H1 (cell line): ENCODE data around the gene FAM50B. TPM values are rescaled to one million over a fixed set of nuclear protein-coding genes. Genes with fewer than 3 reads are reported as not detected.

Experiments
- CTCF ChIA-PET: fragments of 300-600 bp; sonication (Branson Sonifier 250); formaldehyde crosslinking; loops from one replicate; lab custom pipeline; 2021; ENCODE audit not compliant: partially characterized antibody; lab: Charles Lee
- POLR2A ChIA-PET: fragments of 300-600 bp; sonication (Branson Sonifier 250); formaldehyde crosslinking; loops from one replicate; lab custom pipeline; 2021; ENCODE audit warnings: inconsistent platforms; ENCODE audit not compliant: partially characterized antibody; lab: Charles Lee
- DNase-seq, 2 experiments: peaks; one replicate each; pipeline versions ENCODE4 v3.0.0 to v3.0.0-alpha.2; 2010 to 2022; ENCODE audit warnings: low spot score in 2 of 2, low read depth in 1 of 2, mixed read lengths in 1 of 2
- FAIRE-seq: peaks from 2 replicates; lab custom pipeline; 2011; peaks lifted over from hg19 to GRCh38; lab: Jason Lieb, UNC
- H2AFZ ChIP-seq: 2 replicates; pipeline ENCODE4 v1.8.1; 2012; ENCODE audit warnings: low read length, inconsistent platforms
- H2AK5ac ChIP-seq: 2 replicates; pipeline ENCODE4 v1.6.1; 2013; ENCODE audit warnings: low read depth, low read length
- H2BK120ac ChIP-seq: replicated peaks from 2 replicates; pipeline ENCODE3; 2013; ENCODE audit warnings: low read depth, low read length, inconsistent platforms
- H2BK12ac ChIP-seq: 2 replicates; pipeline ENCODE4 v1.6.1; 2013; ENCODE audit warnings: low read depth, low read length
- H2BK15ac ChIP-seq: 2 replicates; pipeline ENCODE4 v1.6.1; 2013; ENCODE audit warnings: low read length
- H2BK20ac ChIP-seq: 2 replicates; pipeline ENCODE4 v1.6.1; 2013; ENCODE audit warnings: low read length
- H2BK5ac ChIP-seq: 2 replicates; pipeline ENCODE4 v1.6.1; 2013; ENCODE audit warnings: low read depth, low read length
- H3K14ac ChIP-seq: 2 replicates; pipeline ENCODE4 v1.6.1; 2013; ENCODE audit warnings: inconsistent platforms; ENCODE audit not compliant: insufficient read length
- H3K18ac ChIP-seq: 2 replicates; pipeline ENCODE4 v1.6.1; 2013; ENCODE audit warnings: low read length; ENCODE audit errors: extremely low read depth
- H3K23ac ChIP-seq: 2 replicates; pipeline ENCODE4 v1.6.1; 2013; ENCODE audit warnings: inconsistent platforms; ENCODE audit not compliant: insufficient read length
- H3K23me2 ChIP-seq: 2 replicates; pipeline ENCODE4 v1.6.1; 2013; ENCODE audit warnings: low read depth, low read length
- H3K27ac ChIP-seq: 2 replicates; pipeline ENCODE4 v1.6.1; 2011; ENCODE audit warnings: low read depth, low read length, inconsistent platforms
- H3K27me3 ChIP-seq, 4 experiments: replicated peaks in 1 of 4; 1 replicate in 1 of 4; 2 replicates in 3 of 4; pipeline versions ENCODE4 v1.6.1 to v1.8.1; 2011 to 2013; ENCODE audit warnings: low read length in 3 of 4, mild to moderate bottlenecking in 3 of 4, inconsistent platforms in 2 of 4, mixed read lengths in 2 of 4, moderate library complexity in 1 of 4; ENCODE audit not compliant: control insufficient read depth in 3 of 4, insufficient read depth in 3 of 4; ENCODE audit errors: extremely low read depth in 1 of 4
- H3K36me3 ChIP-seq, 4 experiments: 2 replicates each; pipeline versions ENCODE4 v1.6.1 to v1.8.1; 2011 to 2013; ENCODE audit warnings: mild to moderate bottlenecking in 4 of 4, low read length in 3 of 4, moderate library complexity in 2 of 4, control low read depth in 1 of 4, inconsistent platforms in 1 of 4; ENCODE audit not compliant: insufficient read depth in 4 of 4, control insufficient read depth in 2 of 4
- H3K4ac ChIP-seq: replicated peaks from 2 replicates; pipeline ENCODE3; 2013; ENCODE audit warnings: low read length, low read depth, mixed read lengths, inconsistent platforms; ENCODE audit not compliant: insufficient read length
- H3K4me1 ChIP-seq, 4 experiments: replicated peaks in 1 of 4; 1 replicate in 1 of 4; 2 replicates in 3 of 4; pipeline versions ENCODE4 v1.6.1 to v1.8.1; 2011 to 2013; ENCODE audit warnings: low read length in 3 of 4, inconsistent platforms in 2 of 4, mixed read lengths in 1 of 4; ENCODE audit not compliant: insufficient read depth in 4 of 4, control insufficient read depth in 3 of 4
- H3K4me2 ChIP-seq, 2 experiments: 2 replicates each; pipeline versions ENCODE4 v1.6.1 to v1.8.1; 2011 to 2013; ENCODE audit warnings: low read depth in 2 of 2, low read length in 2 of 2, control low read depth in 1 of 2, inconsistent platforms in 1 of 2, mild to moderate bottlenecking in 1 of 2; ENCODE audit not compliant: insufficient read depth in 1 of 2
- H3K4me3 ChIP-seq, 4 experiments: fragments of 200-600, 300-600 bp in 1 of 4; sonication (generic), shearing (Covaris generic), sonication (Bioruptor Twin) in 1 of 4; 2 replicates each; pipeline versions ENCODE4 v1.5.1 to v1.8.1; 2011 to 2016; ENCODE audit warnings: low read length in 4 of 4, low read depth in 3 of 4, control low read depth in 2 of 4, inconsistent platforms in 2 of 4, mild to moderate bottlenecking in 2 of 4, mixed read lengths in 1 of 4, moderate library complexity in 1 of 4; ENCODE audit not compliant: insufficient read depth in 2 of 4; ENCODE audit errors: extremely low read depth in 1 of 4
- H3K56ac ChIP-seq: replicated peaks from 2 replicates; pipeline ENCODE3; 2013; ENCODE audit warnings: low read depth, mild to moderate bottlenecking, mixed read lengths, low read length, inconsistent platforms; ENCODE audit not compliant: insufficient read length
- H3K79me1 ChIP-seq: 2 replicates; pipeline ENCODE4 v1.6.1; 2013; ENCODE audit warnings: low read depth, low read length, control low read depth
- H3K79me2 ChIP-seq, 2 experiments: 2 replicates each; pipeline versions ENCODE4 v1.6.1 to v1.8.1; 2012 to 2013; ENCODE audit warnings: low read length in 2 of 2, mild to moderate bottlenecking in 2 of 2, inconsistent platforms in 1 of 2; ENCODE audit not compliant: insufficient read depth in 2 of 2, control insufficient read depth in 1 of 2
- H3K9ac ChIP-seq, 4 experiments: replicated peaks in 1 of 4; 1 replicate in 1 of 4; 2 replicates in 3 of 4; pipeline versions ENCODE4 v1.6.1 to v1.8.1; 2011 to 2013; ENCODE audit warnings: low read depth in 3 of 4, low read length in 3 of 4, control low read depth in 2 of 4, mild to moderate bottlenecking in 2 of 4, moderate library complexity in 2 of 4, inconsistent platforms in 1 of 4; ENCODE audit errors: extremely low read depth in 1 of 4
- H3K9me3 ChIP-seq, 2 experiments: 2 replicates each; pipeline versions ENCODE4 v1.6.1 to v1.8.1; 2012 to 2013; ENCODE audit warnings: mild to moderate bottlenecking in 2 of 2, moderate library complexity in 2 of 2, control low read depth in 1 of 2, inconsistent platforms in 1 of 2, low read depth in 1 of 2, low read length in 1 of 2, mixed read lengths in 1 of 2; ENCODE audit not compliant: insufficient read depth in 2 of 2
- H4K20me1 ChIP-seq, 2 experiments: replicated peaks in 1 of 2; 2 replicates each; pipeline versions ENCODE3 to v1.8.1; 2011 to 2013; ENCODE audit warnings: inconsistent platforms in 2 of 2, low read length in 2 of 2, mild to moderate bottlenecking in 1 of 2; ENCODE audit not compliant: insufficient read depth in 2 of 2, control insufficient read depth in 1 of 2
- H4K5ac ChIP-seq: 2 replicates; pipeline ENCODE4 v1.6.1; 2013; ENCODE audit warnings: low read length, low read depth, mixed read lengths, inconsistent platforms; ENCODE audit not compliant: insufficient read length
- H4K8ac ChIP-seq: 2 replicates; pipeline ENCODE4 v1.8.0; 2013; ENCODE audit warnings: mild to moderate bottlenecking, moderate library complexity, low read length, inconsistent platforms; ENCODE audit not compliant: insufficient read depth; ENCODE audit errors: extremely low read depth
- H4K91ac ChIP-seq: replicated peaks from 2 replicates; pipeline ENCODE3; 2013; ENCODE audit warnings: low read length, mixed read lengths, inconsistent platforms; ENCODE audit not compliant: insufficient read length
- POLR2A ChIP-seq, 2 experiments: IDR thresholded peaks; 1 replicate in 1 of 2; 2 replicates in 1 of 2; pipeline ENCODE4 v1.6.1; 2011; ENCODE audit warnings: low read depth in 2 of 2, low read length in 2 of 2, mild to moderate bottlenecking in 2 of 2; ENCODE audit errors: control extremely low read depth in 1 of 2
- WGBS, 2 experiments: shearing (Covaris generic) in 1 of 2; methylation state at CpG; one replicate each; pipeline versions ENCODE4 v1.1.6 to v1.1.7; 2013 to 2015; ENCODE audit warnings: low lambda C conversion rate in 2 of 2, mixed read lengths in 2 of 2, inconsistent platforms in 1 of 2, low coverage in 1 of 2, missing lambda C conversion rate in 1 of 2; ENCODE audit not compliant: insufficient replicate concordance in 2 of 2, insufficient coverage in 1 of 2, insufficient read length in 1 of 2; ENCODE audit errors: extremely low coverage in 1 of 2, missing lambda C conversion rate in 1 of 2; 5-methylcytosine and 5-hydroxymethylcytosine counted together
- polyA plus RNA-seq, 7 experiments: library from polyadenylated mRNA; depleted of rRNA in 3 of 7; stranded (reverse) in 5 of 7; unstranded in 2 of 7; fragments of >200 nt in 5 of 7; fragments of 200-250 nt in 2 of 7; gene quantifications; 1 replicate in 5 of 7; 2 replicates in 1 of 7; 4 replicates in 1 of 7; pipeline versions ENCODE4 v1.2.1 to v1.2.3, GENCODE V29; 2011 to 2013; ENCODE audit warnings: missing spikeins in 2 of 7, mixed read lengths in 2 of 7
- total RNA-seq: library from RNA; stranded (reverse); fragmentation: NEBNext Ultra II Directional; extraction: Animal tissue kit (Norgen Biotek cat#: 25700); gene quantifications from 2 replicates; pipeline ENCODE4 v1.2.1, GENCODE V29; 2021

FAM50B gene
- total and polyA plus RNA-seq, 2 of the 8 experiments (the other 6 are each of a cell fraction or from before 2014, with no cell fraction given), result 3.1 to 3.2 TPM

GRCh38 chr6:3841711-3842565 is 7.2 kb upstream of the FAM50B start:
- FAIRE-seq, result no peak
- H3K23ac ChIP-seq, result no peak overlapping the region
- H3K4me2 ChIP-seq, result no peak overlapping the region
- H2BK12ac ChIP-seq, result no peak overlapping the region
- POLR2A ChIA-PET, result no interaction called here
- no peaks in the 10 kb centered on the region for H3K23me2 ChIP-seq
- no peak overlapping the region for H2BK20ac ChIP-seq
- no peak overlapping the region for H4K5ac ChIP-seq
- no peak for TF ChIP-seq POLR2A (IDR thresholded peaks at IDR 0.05; ENCODE audit: control extremely low read depth in 1 of 2, low read depth in 2 of 2, low read length in 2 of 2)
- TF ChIP-seq, all 59 proteins: peak for 0
- Histone ChIP-seq H3K36me3 (no peaks in the 10 kb centered on the region), H3K4me1 (no peaks in the 10 kb centered on the region), H3K14ac (no peak overlapping the region), H3K18ac (no peak overlapping the region), H3K9me3 (no peaks in the 10 kb centered on the region), H2BK120ac (no peak overlapping the region), H4K20me1 (no peaks in the 10 kb centered on the region), H2BK5ac (no peak overlapping the region), H4K91ac (no peak overlapping the region), H2BK15ac (no peak overlapping the region), H3K56ac (no peak overlapping the region), H3K27me3 (no peaks in the 10 kb centered on the region), H3K79me1 (no peaks in the 10 kb centered on the region), H2AK5ac (no peak overlapping the region), H3K79me2 (no peaks in the 10 kb centered on the region), H3K4me3 (no peak overlapping the region), H3K4ac (no peak overlapping the region), H4K8ac (no peak overlapping the region; the same call in 1 of the 2 replicates), H2AFZ (no peak overlapping the region), H3K9ac (no peak overlapping the region), H3K27ac (no peak overlapping the region)
- WGBS, 2 experiments, result 83% methylated on average over 9 of the region's 9 CpGs; no CpG with 5 or more reads in 1 of the 2 experiments
- DNase-seq, result no peak
- CTCF ChIA-PET, result interaction anchor here (0.6 to 2.1 kb wide), 11 partner anchors 8 to 137 kb away, joined by 3 to 23 read pairs (median 3); partner anchors contain the start of gene FAM50B
